H1 (cell line): Measurements from ENCODE around the gene CTTNBP2NL. TPM values are rescaled to one million over a fixed set of nuclear protein-coding genes. Genes with fewer than 3 reads are reported as not detected.

Source experiments
- CTCF ChIA-PET: fragments of 300-600 bp; sonication (Branson Sonifier 250); formaldehyde crosslinking; loops from one replicate; lab custom pipeline; 2021; ENCODE audit not compliant: partially characterized antibody; lab: Charles Lee
- POLR2A ChIA-PET: fragments of 300-600 bp; sonication (Branson Sonifier 250); formaldehyde crosslinking; loops from one replicate; lab custom pipeline; 2021; ENCODE audit warnings: inconsistent platforms; ENCODE audit not compliant: partially characterized antibody; lab: Charles Lee
- DNase-seq, 2 experiments: peaks; one replicate each; pipeline versions ENCODE4 v3.0.0 to v3.0.0-alpha.2; 2010 to 2022; ENCODE audit warnings: low spot score in 2 of 2, low read depth in 1 of 2, mixed read lengths in 1 of 2
- FAIRE-seq: peaks from 2 replicates; lab custom pipeline; 2011; peaks lifted over from hg19 to GRCh38; lab: Jason Lieb, UNC
- H2AFZ ChIP-seq: 2 replicates; pipeline ENCODE4 v1.8.1; 2012; ENCODE audit warnings: low read length, inconsistent platforms
- H2AK5ac ChIP-seq: 2 replicates; pipeline ENCODE4 v1.6.1; 2013; ENCODE audit warnings: low read depth, low read length
- H2BK120ac ChIP-seq: replicated peaks from 2 replicates; pipeline ENCODE3; 2013; ENCODE audit warnings: low read depth, low read length, inconsistent platforms
- H2BK12ac ChIP-seq: 2 replicates; pipeline ENCODE4 v1.6.1; 2013; ENCODE audit warnings: low read depth, low read length
- H2BK15ac ChIP-seq: 2 replicates; pipeline ENCODE4 v1.6.1; 2013; ENCODE audit warnings: low read length
- H2BK20ac ChIP-seq: 2 replicates; pipeline ENCODE4 v1.6.1; 2013; ENCODE audit warnings: low read length
- H2BK5ac ChIP-seq: 2 replicates; pipeline ENCODE4 v1.6.1; 2013; ENCODE audit warnings: low read depth, low read length
- H3K14ac ChIP-seq: 2 replicates; pipeline ENCODE4 v1.6.1; 2013; ENCODE audit warnings: inconsistent platforms; ENCODE audit not compliant: insufficient read length
- H3K18ac ChIP-seq: 2 replicates; pipeline ENCODE4 v1.6.1; 2013; ENCODE audit warnings: low read length; ENCODE audit errors: extremely low read depth
- H3K23ac ChIP-seq: 2 replicates; pipeline ENCODE4 v1.6.1; 2013; ENCODE audit warnings: inconsistent platforms; ENCODE audit not compliant: insufficient read length
- H3K23me2 ChIP-seq: 2 replicates; pipeline ENCODE4 v1.6.1; 2013; ENCODE audit warnings: low read depth, low read length
- H3K27ac ChIP-seq: 2 replicates; pipeline ENCODE4 v1.6.1; 2011; ENCODE audit warnings: low read depth, low read length, inconsistent platforms
- H3K27me3 ChIP-seq, 4 experiments: replicated peaks in 1 of 4; 1 replicate in 1 of 4; 2 replicates in 3 of 4; pipeline versions ENCODE4 v1.6.1 to v1.8.1; 2011 to 2013; ENCODE audit warnings: low read length in 3 of 4, mild to moderate bottlenecking in 3 of 4, inconsistent platforms in 2 of 4, mixed read lengths in 2 of 4, moderate library complexity in 1 of 4; ENCODE audit not compliant: control insufficient read depth in 3 of 4, insufficient read depth in 3 of 4; ENCODE audit errors: extremely low read depth in 1 of 4
- H3K36me3 ChIP-seq, 4 experiments: 2 replicates each; pipeline versions ENCODE4 v1.6.1 to v1.8.1; 2011 to 2013; ENCODE audit warnings: mild to moderate bottlenecking in 4 of 4, low read length in 3 of 4, moderate library complexity in 2 of 4, control low read depth in 1 of 4, inconsistent platforms in 1 of 4; ENCODE audit not compliant: insufficient read depth in 4 of 4, control insufficient read depth in 2 of 4
- H3K4ac ChIP-seq: replicated peaks from 2 replicates; pipeline ENCODE3; 2013; ENCODE audit warnings: low read length, low read depth, mixed read lengths, inconsistent platforms; ENCODE audit not compliant: insufficient read length
- H3K4me1 ChIP-seq, 4 experiments: replicated peaks in 1 of 4; 1 replicate in 1 of 4; 2 replicates in 3 of 4; pipeline versions ENCODE4 v1.6.1 to v1.8.1; 2011 to 2013; ENCODE audit warnings: low read length in 3 of 4, inconsistent platforms in 2 of 4, mixed read lengths in 1 of 4; ENCODE audit not compliant: insufficient read depth in 4 of 4, control insufficient read depth in 3 of 4
- H3K4me2 ChIP-seq, 2 experiments: 2 replicates each; pipeline versions ENCODE4 v1.6.1 to v1.8.1; 2011 to 2013; ENCODE audit warnings: low read depth in 2 of 2, low read length in 2 of 2, control low read depth in 1 of 2, inconsistent platforms in 1 of 2, mild to moderate bottlenecking in 1 of 2; ENCODE audit not compliant: insufficient read depth in 1 of 2
- H3K4me3 ChIP-seq, 4 experiments: fragments of 200-600, 300-600 bp in 1 of 4; sonication (generic), shearing (Covaris generic), sonication (Bioruptor Twin) in 1 of 4; 2 replicates each; pipeline versions ENCODE4 v1.5.1 to v1.8.1; 2011 to 2016; ENCODE audit warnings: low read length in 4 of 4, low read depth in 3 of 4, control low read depth in 2 of 4, inconsistent platforms in 2 of 4, mild to moderate bottlenecking in 2 of 4, mixed read lengths in 1 of 4, moderate library complexity in 1 of 4; ENCODE audit not compliant: insufficient read depth in 2 of 4; ENCODE audit errors: extremely low read depth in 1 of 4
- H3K56ac ChIP-seq: replicated peaks from 2 replicates; pipeline ENCODE3; 2013; ENCODE audit warnings: low read depth, mild to moderate bottlenecking, mixed read lengths, low read length, inconsistent platforms; ENCODE audit not compliant: insufficient read length
- H3K79me1 ChIP-seq: 2 replicates; pipeline ENCODE4 v1.6.1; 2013; ENCODE audit warnings: low read depth, low read length, control low read depth
- H3K79me2 ChIP-seq, 2 experiments: 2 replicates each; pipeline versions ENCODE4 v1.6.1 to v1.8.1; 2012 to 2013; ENCODE audit warnings: low read length in 2 of 2, mild to moderate bottlenecking in 2 of 2, inconsistent platforms in 1 of 2; ENCODE audit not compliant: insufficient read depth in 2 of 2, control insufficient read depth in 1 of 2
- H3K9ac ChIP-seq, 4 experiments: replicated peaks in 1 of 4; 1 replicate in 1 of 4; 2 replicates in 3 of 4; pipeline versions ENCODE4 v1.6.1 to v1.8.1; 2011 to 2013; ENCODE audit warnings: low read depth in 3 of 4, low read length in 3 of 4, control low read depth in 2 of 4, mild to moderate bottlenecking in 2 of 4, moderate library complexity in 2 of 4, inconsistent platforms in 1 of 4; ENCODE audit errors: extremely low read depth in 1 of 4
- H3K9me3 ChIP-seq, 2 experiments: 2 replicates each; pipeline versions ENCODE4 v1.6.1 to v1.8.1; 2012 to 2013; ENCODE audit warnings: mild to moderate bottlenecking in 2 of 2, moderate library complexity in 2 of 2, control low read depth in 1 of 2, inconsistent platforms in 1 of 2, low read depth in 1 of 2, low read length in 1 of 2, mixed read lengths in 1 of 2; ENCODE audit not compliant: insufficient read depth in 2 of 2
- H4K20me1 ChIP-seq, 2 experiments: replicated peaks in 1 of 2; 2 replicates each; pipeline versions ENCODE3 to v1.8.1; 2011 to 2013; ENCODE audit warnings: inconsistent platforms in 2 of 2, low read length in 2 of 2, mild to moderate bottlenecking in 1 of 2; ENCODE audit not compliant: insufficient read depth in 2 of 2, control insufficient read depth in 1 of 2
- H4K5ac ChIP-seq: 2 replicates; pipeline ENCODE4 v1.6.1; 2013; ENCODE audit warnings: low read length, low read depth, mixed read lengths, inconsistent platforms; ENCODE audit not compliant: insufficient read length
- H4K8ac ChIP-seq: 2 replicates; pipeline ENCODE4 v1.8.0; 2013; ENCODE audit warnings: mild to moderate bottlenecking, moderate library complexity, low read length, inconsistent platforms; ENCODE audit not compliant: insufficient read depth; ENCODE audit errors: extremely low read depth
- H4K91ac ChIP-seq: replicated peaks from 2 replicates; pipeline ENCODE3; 2013; ENCODE audit warnings: low read length, mixed read lengths, inconsistent platforms; ENCODE audit not compliant: insufficient read length
- CBX5 ChIP-seq: fragments of 300-800, 300-1000 bp; sonication (generic); IDR thresholded peaks from 2 replicates; pipeline ENCODE4 v1.7.1; 2016; ENCODE audit warnings: antibody characterized with exemption, low read length, low read depth
- CREB1 ChIP-seq: IDR thresholded peaks from 2 replicates; pipeline ENCODE4 v1.6.1; 2012; ENCODE audit warnings: inconsistent platforms
- EZH2 ChIP-seq: fragments of 200-600 bp; sonication (generic); IDR thresholded peaks from 2 replicates; pipeline ENCODE4 v1.7.1; 2012; ENCODE audit warnings: low read depth, mild to moderate bottlenecking, moderate library complexity, low read length, inconsistent platforms; ENCODE audit not compliant: severe bottlenecking
- NANOG ChIP-seq: IDR thresholded peaks from 2 replicates; pipeline ENCODE4 v1.6.1; 2011; ENCODE audit warnings: low read length, low read depth, mild to moderate bottlenecking, inconsistent platforms; ENCODE audit not compliant: insufficient read depth, poor library complexity, severe bottlenecking
- NRF1 ChIP-seq: IDR thresholded peaks from 2 replicates; pipeline ENCODE4 v1.6.1; 2011; ENCODE audit warnings: mild to moderate bottlenecking, low read depth, low read length, improper control_type of control experiment
- RNF2 ChIP-seq: fragments of 200-900, 300-1000 bp; sonication (generic); IDR thresholded peaks from 2 replicates; pipeline ENCODE4 v1.7.1; 2016; ENCODE audit warnings: borderline replicate concordance, low read depth, mild to moderate bottlenecking, antibody characterized with exemption, low read length; ENCODE audit not compliant: poor library complexity, severe bottlenecking; ENCODE audit errors: missing control alignments
- SAP30 ChIP-seq: fragments of 300-600 bp; sonication (generic); IDR thresholded peaks from 2 replicates; pipeline ENCODE4 v1.7.1; 2012; ENCODE audit warnings: low read length, moderate library complexity, mild to moderate bottlenecking, inconsistent platforms; ENCODE audit not compliant: insufficient read depth, insufficient replicate concordance
- SP4 ChIP-seq: IDR thresholded peaks from 2 replicates; pipeline ENCODE4 v1.6.1; 2012; ENCODE audit warnings: low read length, inconsistent platforms
- TCF12 ChIP-seq: IDR thresholded peaks from 2 replicates; pipeline ENCODE4 v1.6.1; 2011; ENCODE audit warnings: low read depth, mild to moderate bottlenecking, low read length
- WGBS, 2 experiments: shearing (Covaris generic) in 1 of 2; methylation state at CpG; one replicate each; pipeline versions ENCODE4 v1.1.6 to v1.1.7; 2013 to 2015; ENCODE audit warnings: low lambda C conversion rate in 2 of 2, mixed read lengths in 2 of 2, inconsistent platforms in 1 of 2, low coverage in 1 of 2, missing lambda C conversion rate in 1 of 2; ENCODE audit not compliant: insufficient replicate concordance in 2 of 2, insufficient coverage in 1 of 2, insufficient read length in 1 of 2; ENCODE audit errors: extremely low coverage in 1 of 2, missing lambda C conversion rate in 1 of 2; 5-methylcytosine and 5-hydroxymethylcytosine counted together
- polyA plus RNA-seq, 7 experiments: library from polyadenylated mRNA; depleted of rRNA in 3 of 7; stranded (reverse) in 5 of 7; unstranded in 2 of 7; fragments of >200 nt in 5 of 7; fragments of 200-250 nt in 2 of 7; gene quantifications; 1 replicate in 5 of 7; 2 replicates in 1 of 7; 4 replicates in 1 of 7; pipeline versions ENCODE4 v1.2.1 to v1.2.3, GENCODE V29; 2011 to 2013; ENCODE audit warnings: missing spikeins in 2 of 7, mixed read lengths in 2 of 7
- total RNA-seq: library from RNA; stranded (reverse); fragmentation: NEBNext Ultra II Directional; extraction: Animal tissue kit (Norgen Biotek cat#: 25700); gene quantifications from 2 replicates; pipeline ENCODE4 v1.2.1, GENCODE V29; 2021

The CTTNBP2NL gene
- total and polyA plus RNA-seq, 2 of the 8 experiments (the other 6 are each of a cell fraction or from before 2014, with no cell fraction given), result 6.4 to 35.1 TPM

DNA sequence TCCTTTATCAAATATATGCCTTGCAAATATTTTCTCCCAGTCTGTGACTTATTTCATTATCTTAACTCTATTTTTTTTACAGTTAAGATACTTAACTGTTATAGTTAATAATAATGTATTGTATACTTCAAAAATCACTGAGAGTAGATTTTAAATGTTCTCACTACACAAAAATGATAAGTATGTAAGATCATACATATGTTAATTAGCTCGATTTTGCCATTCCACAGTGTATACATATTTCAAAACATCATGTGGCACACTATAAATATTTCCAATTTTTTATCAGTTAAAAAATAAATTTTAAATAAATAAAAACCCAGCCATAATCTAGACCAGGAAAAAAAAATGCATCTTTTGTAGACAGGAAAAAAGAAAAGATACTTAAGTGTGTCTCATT, 27.2 kb downstream of the CTTNBP2NL start:
- peaks cover 0 to 10% of the 10 kb centered on the region in 2 experiments; a peak in 2 of 4 replicates for H3K79me2 ChIP-seq
- no peak overlapping the region for H2BK120ac ChIP-seq
- H4K8ac ChIP-seq, result no peak overlapping the region
- POLR2A ChIA-PET, result no interaction called here
- no peak overlapping the region for H3K9ac ChIP-seq
- no peak overlapping the region for H2AFZ ChIP-seq
- H3K56ac ChIP-seq, result no peak overlapping the region
- FAIRE-seq (no peak), DNase-seq (no peak)
- H4K20me1 ChIP-seq, result peaks cover 0 to 5% of the 10 kb centered on the region in 2 experiments
- H2BK15ac ChIP-seq, result no peak overlapping the region
- no peak overlapping the region for H4K5ac ChIP-seq
- no peaks in the 10 kb centered on the region for H3K79me1 ChIP-seq
- H3K4me2 ChIP-seq, result no peak overlapping the region
- CTCF ChIA-PET, result interaction anchor here (1.0 kb wide), 1 partner anchor 43 kb away, joined by 3 read pairs; no protein-coding TSS in a partner anchor
- H3K4me1 ChIP-seq, result no peaks in the 10 kb centered on the region
- H3K36me3 ChIP-seq, result peaks cover 0 to 5% (median 2%) of the 10 kb centered on the region in 4 experiments; a peak in 3 of 8 replicates
- 78% methylated on average over 1 of the region's 1 CpG; no CpG with 5 or more reads in 1 of the 2 experiments for WGBS, 2 experiments
- H3K27ac ChIP-seq, result no peak overlapping the region
- H2BK12ac ChIP-seq, result no peak overlapping the region
- no peak overlapping the region for H3K4me3 ChIP-seq
- no peak overlapping the region for H4K91ac ChIP-seq
- no peak overlapping the region for H3K4ac ChIP-seq
- H3K27me3 ChIP-seq, result no peaks in the 10 kb centered on the region
- H2AK5ac ChIP-seq, result no peak overlapping the region
- no peaks in the 10 kb centered on the region; the same call in 1 of the 2 replicates for H3K23me2 ChIP-seq
- H3K18ac ChIP-seq, result no peak overlapping the region
- H3K23ac ChIP-seq, result no peak overlapping the region
- H3K14ac ChIP-seq, result no peak overlapping the region
- TF ChIP-seq CBX5, result no peak
- TF ChIP-seq NRF1, result no peak
- TF ChIP-seq CREB1, result no peak
- no peak for TF ChIP-seq EZH2
- TF ChIP-seq SP4, result no peak
- no peak for TF ChIP-seq TCF12
- TF ChIP-seq SAP30, result no peak
- no peak for TF ChIP-seq RNF2
- no peak for TF ChIP-seq NANOG
- H2BK20ac ChIP-seq, result no peak overlapping the region
- no peak overlapping the region for H2BK5ac ChIP-seq
- no peaks in the 10 kb centered on the region for H3K9me3 ChIP-seq
